ENCODE measurements around the gene TMEM108. TPM values are rescaled to one million over a fixed set of nuclear protein-coding genes. Genes with fewer than 3 reads are reported as not detected.
A peak's percentile ranks its signal among the peaks of the same experiment; 100 is the strongest.
"Not testable (repeated sequence)": the region's sequence is repeated elsewhere in the genome, so short reads cannot be mapped to it uniquely, and the experiment has no call there.

TMEM108 gene
- polyA plus RNA-seq (ENCODE audit: insufficient read length in 10 of 10) = 10 to 100 TPM; 12.1 to 28.9 (median 16.7) TPM
- long read RNA-seq, donor 1, transcript TMEM108-205 (3 exons, 1,929 nt) = major isoform, 5 of 13 reads
- long read RNA-seq, donor 1, partial matches to known transcripts = 0 of 13 reads
- long read RNA-seq, donor 1, other reads (novel, unspliced or antisense) = 0 of 13 reads
- long read RNA-seq, donor 2, partial matches to known transcripts = 0 of 6 reads
- long read RNA-seq, donor 2, other reads (novel, unspliced or antisense) = 0 of 6 reads
- long read RNA-seq, donor 3 = 0 reads
- long read RNA-seq, donor 4, partial matches to known transcripts = 0 of 2 reads
- long read RNA-seq, donor 4, other reads (novel, unspliced or antisense) = 0 of 2 reads
- long read RNA-seq, donor 5, transcript TMEM108-205 (3 exons, 1,929 nt) = major isoform, 12 of 20 reads
- long read RNA-seq, donor 5, partial matches to known transcripts = 7 of 20 reads
- long read RNA-seq, donor 5, other reads (novel, unspliced or antisense) = 0 of 20 reads
- long read RNA-seq, donor 6, transcript TMEM108-205 (3 exons, 1,929 nt) = major isoform, 6 of 8 reads
- long read RNA-seq, donor 6, partial matches to known transcripts = 0 of 8 reads
- long read RNA-seq, donor 6, other reads (novel, unspliced or antisense) = 0 of 8 reads
- long read RNA-seq, donor 7, partial matches to known transcripts = 0 of 3 reads
- long read RNA-seq, donor 7, other reads (novel, unspliced or antisense) = 0 of 3 reads
- long read RNA-seq, donor 8, partial matches to known transcripts = 0 of 4 reads
- long read RNA-seq, donor 8, other reads (novel, unspliced or antisense) = 0 of 4 reads
- long read RNA-seq, donor 9, partial matches to known transcripts = 0 of 5 reads
- long read RNA-seq, donor 9, other reads (novel, unspliced or antisense) = 0 of 5 reads

DNA sequence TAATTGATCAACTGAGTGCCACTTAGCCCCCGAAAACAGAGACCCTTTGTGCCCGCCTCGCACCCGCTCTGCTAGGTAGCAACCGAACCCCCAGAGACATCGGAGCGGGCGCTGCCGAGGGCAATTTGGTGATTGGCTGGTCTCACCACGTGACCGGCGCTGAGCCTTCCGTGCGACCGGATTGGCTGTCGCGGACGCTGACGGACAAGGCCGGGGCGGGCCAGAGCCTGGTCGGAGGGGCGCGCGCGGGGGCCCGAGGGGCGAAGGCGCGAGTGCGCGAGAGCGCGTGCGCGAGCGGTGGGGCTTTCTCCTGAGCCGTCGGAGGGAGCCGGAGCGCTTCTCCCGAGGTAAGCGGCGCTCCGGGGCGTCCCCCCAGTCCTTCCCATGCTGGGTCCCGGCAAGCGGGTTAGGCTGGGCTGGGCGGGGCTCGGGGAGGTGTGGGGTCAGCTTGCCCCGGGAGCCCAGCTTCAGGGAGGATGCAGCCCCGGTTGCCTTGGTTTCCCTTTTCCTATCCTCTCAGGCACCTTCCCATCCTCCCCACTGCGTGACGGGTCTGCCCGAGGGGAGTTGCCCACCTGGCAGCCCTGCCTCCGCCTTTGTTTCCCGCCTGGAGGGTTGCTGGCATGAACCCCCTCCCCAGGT lies at the start of gene TMEM108:
TSS of gene TMEM108 (plus strand) at position 303 of the 642 bp plus-strand sequence.
- peak; percentile 64 to 85 (median 76) for DNase-seq

DNA sequence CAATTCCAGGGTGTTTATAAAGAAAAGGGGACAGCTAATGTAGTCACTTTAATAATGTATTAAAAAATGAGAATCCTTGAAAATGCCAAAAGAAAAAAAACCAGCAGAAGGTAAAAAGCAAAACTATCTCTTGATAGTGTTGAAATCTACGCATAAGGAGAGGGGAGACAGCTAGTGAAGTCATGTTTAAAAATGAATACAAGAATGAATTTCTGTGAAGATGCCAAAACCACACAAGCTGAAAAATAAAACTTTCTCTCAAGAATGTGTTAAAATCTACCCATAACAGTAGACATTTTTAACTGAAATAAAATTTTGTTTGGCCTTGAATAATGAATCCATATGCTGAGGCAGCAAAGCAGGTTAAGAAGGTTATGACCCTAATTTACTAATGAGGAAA lies 42.2 kb upstream of the TMEM108 start:
- no peak for DNase-seq

DNA sequence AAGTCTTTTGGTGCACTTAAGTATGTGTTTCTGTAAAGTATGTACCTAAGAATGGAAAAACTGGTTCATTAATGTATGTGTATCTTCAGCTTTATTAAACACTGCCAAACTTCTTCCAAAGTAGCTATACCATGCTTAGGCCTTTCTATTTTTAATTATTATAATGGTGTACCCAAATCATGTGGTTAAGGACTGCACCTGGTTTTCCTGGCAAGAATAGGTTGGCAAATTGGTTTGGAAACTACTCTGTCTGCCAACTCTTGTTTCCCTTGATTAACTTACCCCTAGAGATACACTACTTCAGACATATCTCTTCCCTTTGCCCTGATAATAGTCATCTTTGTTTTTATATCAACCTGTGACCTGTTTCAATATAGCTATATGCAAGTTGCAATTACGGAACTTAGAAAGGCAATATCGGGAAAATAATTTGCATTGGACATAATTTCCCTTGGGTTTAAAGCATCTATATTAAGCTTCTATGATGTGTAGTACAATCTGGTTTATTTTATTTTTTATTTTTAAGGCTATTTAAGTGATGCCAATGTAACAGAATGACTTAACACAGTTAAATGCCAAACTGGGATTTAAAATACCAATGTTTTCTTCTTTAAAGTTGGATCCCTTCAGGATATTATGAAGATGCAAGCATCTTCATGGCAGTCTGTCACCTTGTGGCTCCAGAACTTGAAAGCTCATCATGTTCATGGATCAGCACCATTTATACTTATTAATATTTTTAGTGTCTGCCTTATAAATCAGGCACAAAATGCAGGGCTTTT lies 40.6 kb upstream of the TMEM108 start:
- no peak for DNase-seq

DNA sequence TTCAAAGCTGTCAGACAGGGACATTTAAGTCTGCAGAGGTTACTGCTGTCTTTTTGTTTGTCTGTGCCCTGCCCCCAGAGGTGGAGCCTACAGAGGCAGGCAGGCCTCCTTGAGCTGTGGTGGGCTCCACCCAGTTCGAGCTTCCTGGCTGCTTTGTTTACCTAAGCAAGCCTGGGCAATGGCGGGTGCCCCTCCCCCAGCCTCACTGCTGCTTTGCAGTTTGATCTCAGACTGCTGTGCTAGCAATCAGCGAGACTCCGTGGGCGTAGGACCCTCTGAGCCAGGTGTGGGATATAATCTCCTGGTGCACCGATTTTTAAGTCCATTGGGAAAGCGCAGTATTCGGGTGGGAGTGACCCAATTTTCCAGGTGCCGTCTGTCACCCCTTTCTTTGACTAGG lies 33.2 kb upstream of the TMEM108 start:
- DNase-seq = not testable (repeated sequence)

DNA sequence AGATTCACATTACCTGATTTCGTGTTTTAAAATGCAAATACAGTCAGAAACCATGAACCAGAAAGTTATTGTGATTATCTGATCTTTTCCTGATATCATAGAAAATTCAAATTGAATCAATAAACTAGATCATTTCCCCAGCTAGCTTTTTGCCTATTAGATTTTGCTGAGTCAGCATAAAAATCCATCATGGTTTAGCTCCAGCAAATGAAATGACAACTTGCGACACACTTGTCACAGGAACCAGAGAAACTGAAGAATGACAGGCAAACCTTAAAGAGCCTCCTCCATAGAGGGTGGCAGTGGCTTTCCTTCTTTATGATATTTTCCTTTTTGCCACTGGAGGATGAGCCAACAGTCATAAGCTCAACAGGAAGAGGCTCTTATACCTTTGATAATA lies 30.6 kb upstream of the TMEM108 start:
- no peak for DNase-seq

DNA sequence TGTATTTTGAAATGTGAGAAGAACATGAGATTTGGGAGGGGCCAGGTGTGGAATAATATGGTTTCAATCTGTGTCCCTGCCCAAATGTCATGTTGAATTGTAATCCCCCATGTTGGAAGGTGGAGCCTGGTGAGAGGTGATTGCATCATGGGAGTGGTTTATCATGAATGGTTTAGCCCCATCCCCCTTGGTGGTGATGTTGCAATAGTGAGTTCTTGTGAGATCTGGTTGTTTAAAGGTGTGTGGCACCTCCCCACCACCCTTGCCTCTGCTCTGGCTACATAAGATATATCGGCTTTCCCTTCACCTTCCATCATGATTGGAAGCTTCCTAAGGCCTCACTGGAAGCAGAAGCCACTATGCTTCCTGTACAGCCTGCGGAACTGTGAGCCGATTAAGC lies 23.9 kb upstream of the TMEM108 start:
- DNase-seq = no peak

DNA sequence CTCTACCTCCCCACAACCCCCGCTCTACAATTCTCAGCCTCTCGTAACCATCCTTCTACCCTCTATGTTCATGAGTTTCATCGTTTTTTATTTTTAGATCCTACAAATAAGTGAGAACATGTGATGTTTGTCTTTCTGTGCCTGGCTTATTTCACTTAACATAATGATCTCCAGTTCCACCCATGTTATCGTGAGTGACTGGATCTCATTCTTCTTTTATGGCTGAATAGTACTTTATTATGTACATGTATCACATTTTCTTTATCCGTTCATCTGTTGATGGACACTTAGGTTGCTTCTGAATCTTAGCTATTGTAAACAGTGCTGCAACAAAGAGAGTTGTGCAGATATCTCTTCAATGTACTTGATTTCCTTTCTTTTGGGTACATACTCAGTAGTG lies 22.6 kb upstream of the TMEM108 start:
- DNase-seq = not testable (repeated sequence)

DNA sequence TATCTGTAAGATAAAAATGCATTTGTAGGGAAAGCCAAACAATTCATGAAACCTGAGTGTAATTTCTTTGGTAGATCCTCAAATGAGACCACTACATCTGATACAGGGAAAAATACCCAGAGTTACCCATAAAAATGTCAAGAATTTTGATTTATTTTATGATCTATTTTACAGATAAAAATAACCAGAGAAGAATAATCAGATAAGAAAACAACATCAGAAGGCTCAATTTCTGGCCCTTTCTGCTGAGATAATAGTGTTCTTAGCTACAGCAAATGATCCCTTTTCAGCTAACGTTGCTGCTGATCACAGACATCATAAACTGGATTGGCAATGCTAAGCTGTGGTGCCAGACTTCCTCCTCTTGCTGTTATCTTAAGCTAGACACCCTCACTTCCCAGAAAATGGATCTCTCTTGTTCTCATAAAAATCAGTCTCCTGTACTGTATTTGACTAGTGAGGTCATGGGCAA lies 21.3 kb upstream of the TMEM108 start:
- DNase-seq = peak in 1 of 3 donors; percentile 3

DNA sequence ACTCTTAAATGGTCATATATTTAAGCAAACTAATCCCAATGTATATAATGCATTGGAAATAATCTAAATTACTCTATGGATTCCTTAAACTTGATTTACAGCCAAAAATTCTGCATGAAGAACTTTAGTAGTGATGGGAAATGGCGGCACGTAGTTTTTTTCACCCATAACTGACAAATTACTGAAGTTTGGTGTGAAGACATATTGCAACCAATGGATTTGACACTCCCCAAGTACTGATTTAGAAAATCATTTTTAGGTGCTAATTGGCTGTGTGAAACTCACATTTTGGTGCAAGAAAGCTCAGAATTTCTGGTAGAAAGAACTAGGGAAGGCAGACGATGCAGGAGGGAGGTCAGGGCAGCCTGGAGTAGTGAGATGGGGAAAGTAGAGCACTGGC lies 19.3 kb upstream of the TMEM108 start:
- DNase-seq = no peak

DNA sequence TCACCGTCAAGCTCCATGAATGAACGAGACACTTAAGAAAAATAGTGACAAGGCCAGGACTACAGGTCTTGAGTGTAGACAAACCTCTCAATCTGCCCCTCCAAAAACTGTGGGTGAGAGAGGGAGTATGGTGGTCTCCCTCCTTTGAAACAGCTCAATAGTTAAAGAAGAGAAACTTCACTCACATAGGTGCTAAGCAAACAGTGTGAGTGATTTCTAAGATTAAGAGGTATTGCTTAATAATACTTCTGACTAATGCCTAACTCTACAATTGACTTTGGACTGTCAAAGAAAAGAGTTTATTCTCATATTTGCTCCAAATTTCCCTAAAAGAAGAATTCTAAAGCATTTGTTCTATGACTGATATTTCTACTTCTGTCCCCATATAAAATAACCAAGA lies 17.0 kb upstream of the TMEM108 start:
- DNase-seq = no peak

DNA sequence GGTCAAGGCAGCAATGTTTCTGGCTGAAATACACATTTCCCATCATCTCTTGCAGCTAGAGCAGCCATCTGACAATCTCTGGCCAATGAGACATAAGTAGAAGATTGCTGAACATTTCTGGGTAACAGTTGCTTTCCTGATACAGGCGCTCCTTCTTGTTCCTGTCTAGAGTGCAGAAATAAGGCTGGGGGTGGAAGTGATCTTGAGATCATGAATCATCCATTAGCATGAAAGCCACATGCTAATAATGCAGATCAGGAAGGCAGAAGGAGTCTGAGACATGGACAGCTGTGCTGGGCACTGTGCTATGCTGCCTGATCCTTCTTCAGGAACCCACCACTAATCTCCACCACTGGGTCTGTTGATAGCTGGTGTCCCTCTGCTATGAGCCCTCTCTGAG lies 14.8 kb upstream of the TMEM108 start:
- DNase-seq = no peak

DNA sequence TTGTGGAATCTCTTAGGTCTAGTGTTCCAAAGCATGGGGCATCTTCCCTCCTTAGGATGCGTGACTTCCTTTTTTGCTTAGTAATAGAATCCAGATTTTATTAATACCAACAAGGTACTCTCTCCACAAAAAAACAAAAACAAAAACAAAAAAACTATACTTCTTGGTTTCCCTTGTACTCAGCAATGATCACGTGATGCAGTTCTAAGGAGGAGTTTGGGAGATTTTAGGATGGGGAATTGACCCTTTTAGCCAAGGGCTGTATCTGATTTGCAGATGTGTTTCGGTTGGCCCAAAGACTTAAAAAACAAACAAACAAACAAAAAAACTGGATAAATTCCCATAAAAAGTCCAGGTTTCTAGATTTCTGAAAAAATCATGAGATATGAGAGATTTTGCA lies 12.6 kb upstream of the TMEM108 start:
- no peak for DNase-seq

DNA sequence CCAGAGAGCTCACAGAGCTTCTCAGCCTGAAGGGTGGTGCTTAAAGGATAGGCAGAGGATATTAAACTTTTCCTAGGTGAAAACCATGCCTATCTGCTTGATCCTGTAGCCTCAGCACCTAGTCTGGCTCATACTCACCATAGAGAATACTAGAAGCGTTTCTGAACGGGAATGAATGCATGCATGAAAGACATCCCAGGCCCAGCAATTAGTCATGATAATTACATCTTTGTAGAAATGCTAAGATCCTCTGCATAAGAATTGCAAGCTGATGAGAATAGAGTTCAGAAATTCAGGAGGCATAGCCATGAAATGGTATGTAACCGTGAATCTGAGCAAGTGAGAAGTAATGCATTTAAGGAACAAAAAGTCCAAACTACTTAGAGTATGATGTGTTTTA lies 5.9 kb upstream of the TMEM108 start:
- no peak for DNase-seq

DNA sequence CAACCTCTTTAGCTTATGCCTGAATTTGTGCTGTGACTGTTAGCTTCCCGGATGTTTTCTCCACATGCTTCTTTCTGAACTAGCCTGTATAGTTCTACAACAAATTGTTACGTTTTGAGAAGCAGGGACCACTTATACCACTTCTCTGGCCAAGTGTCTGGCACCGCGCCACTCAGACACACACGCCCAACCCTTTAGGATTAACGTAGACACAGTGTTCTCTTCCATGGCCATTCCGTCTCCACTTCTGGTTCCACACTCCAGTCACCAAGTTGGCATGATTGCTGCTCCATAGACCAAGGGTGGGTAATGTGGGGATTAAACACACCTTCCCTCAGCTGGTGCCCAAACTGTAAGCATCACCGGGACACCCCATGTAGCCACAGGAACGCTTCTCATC lies 755 bp upstream of the TMEM108 start:
- peak in 1 of 3 donors; percentile 22 for DNase-seq

DNA sequence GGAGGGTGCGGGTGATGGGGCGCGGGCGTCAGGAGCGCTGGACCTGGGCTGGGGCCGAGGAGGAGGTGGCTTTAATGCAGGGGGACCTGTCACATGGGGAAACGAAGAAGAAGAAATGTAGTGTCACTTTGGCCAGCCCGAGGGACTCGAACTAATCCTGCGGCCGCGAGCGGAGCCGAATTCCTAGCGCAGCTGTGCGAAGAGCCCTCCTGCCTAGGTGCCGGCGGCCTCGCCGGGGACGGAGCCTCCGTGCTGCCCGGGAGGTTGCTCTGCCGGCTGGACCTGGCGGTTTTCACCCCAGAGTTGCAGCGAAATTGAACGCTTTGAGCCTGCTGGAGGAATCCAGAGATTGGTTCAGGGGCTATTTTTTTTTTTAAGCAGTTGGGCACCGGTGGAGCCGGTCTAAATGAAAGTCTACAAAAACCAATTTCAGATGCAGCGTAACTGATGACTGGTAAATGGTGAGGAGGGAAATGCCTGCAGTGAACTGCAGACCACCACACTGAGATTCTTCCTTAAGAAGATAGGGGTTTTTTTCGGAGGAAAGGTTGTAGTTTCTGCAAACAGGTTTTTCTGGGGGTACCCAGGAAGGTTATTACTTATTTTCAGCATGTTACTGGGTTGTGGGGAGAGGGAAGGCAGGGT lies 662 bp downstream of the TMEM108 start:
- DNase-seq = peak in 2 of 3 donors; percentile 16 to 48

DNA sequence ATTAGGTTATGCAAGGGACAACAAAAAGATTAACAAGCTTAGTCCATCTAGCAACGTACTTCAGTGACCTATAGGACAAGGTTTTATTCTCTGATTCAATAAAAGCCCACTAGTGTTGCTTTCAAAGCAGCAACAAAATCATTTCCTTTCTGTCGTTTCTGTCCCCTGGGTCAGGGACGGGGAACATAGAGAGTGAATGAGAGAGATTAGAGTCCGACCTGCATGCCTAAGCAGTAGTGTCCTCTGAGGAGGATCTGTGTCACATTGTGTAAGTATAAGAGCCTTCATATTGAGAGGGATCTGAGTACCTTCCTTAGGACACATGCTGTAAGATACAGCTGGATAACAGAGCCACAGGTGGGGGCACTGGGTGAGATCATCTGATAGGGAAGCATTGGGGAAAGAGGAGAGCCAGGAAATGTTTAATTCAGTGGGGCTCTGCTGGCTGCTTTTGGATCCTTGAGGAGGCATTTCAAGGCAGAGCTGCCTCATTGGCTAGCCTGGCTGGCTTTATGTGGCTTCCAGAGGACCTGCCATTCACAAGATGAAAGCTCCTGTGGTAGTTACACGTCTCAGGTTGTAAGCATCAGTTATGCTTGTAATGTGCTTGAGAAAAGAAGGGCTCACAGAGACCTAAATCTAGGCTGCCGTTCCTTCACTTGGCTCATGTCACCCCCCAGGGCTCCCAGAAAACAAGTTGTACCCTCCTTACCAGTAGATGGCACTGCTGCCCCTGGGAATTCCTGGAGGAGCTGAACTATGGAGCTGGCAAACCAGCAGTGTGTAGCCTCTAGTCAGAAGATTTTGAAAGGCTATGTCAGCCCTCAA lies 2.7 kb downstream of the TMEM108 start:
- peak; percentile 69 to 83 (median 79) for DNase-seq

DNA sequence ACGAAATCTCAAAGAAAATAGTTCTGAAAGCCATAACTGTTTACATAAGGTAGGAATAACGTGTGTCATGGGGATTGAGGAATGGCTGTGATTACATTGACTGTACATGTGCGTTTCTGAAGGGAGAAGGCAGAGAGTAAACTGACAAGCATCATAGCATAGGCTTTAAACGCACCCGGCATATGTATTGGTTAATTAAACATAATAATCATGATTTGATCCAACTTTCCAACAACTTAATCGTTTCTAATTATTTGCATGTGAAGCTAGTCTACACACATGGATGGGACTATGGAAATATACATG lies 3.3 kb downstream of the TMEM108 start:
- no peak for DNase-seq

DNA sequence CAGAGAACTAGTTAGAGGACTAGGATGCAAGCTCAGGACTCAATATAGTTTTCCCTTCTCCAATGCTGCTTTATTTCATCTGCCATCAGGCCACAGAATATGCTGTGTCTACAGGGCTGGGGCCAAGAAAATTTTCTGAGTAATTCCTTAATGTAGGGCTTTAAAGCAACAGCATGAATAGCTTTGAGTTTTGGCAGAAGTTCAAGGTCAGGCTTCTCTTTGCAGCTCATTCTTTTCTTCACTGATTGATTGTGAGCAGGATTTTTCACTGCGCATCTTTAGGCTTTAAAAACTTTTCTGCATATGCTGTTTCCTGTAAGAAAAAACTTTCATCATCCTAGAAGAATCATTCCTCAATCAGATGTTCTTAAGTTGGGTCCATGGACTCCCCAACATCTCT lies 4.6 kb downstream of the TMEM108 start:
- DNase-seq = peak in 1 of 3 donors; percentile 49

DNA sequence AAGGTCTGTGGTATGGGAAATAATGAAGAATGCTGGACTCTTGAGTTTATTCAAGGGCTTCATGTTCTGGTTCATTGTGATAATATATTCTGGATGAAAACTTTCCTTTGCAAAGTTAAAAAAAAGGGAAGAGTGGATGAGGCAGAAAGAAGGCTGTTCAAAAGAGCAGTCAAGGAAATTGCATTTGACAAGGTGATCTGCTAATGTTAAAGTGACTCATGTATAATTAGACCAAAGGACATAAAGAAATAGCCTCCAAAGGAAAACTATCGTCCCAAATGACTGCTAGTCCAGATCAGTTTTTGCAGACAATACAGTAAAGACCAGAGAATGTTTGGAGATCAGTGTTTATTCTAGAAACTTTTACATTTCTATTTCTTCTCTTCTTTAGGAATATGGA lies 9.8 kb downstream of the TMEM108 start:
- DNase-seq = no peak

DNA sequence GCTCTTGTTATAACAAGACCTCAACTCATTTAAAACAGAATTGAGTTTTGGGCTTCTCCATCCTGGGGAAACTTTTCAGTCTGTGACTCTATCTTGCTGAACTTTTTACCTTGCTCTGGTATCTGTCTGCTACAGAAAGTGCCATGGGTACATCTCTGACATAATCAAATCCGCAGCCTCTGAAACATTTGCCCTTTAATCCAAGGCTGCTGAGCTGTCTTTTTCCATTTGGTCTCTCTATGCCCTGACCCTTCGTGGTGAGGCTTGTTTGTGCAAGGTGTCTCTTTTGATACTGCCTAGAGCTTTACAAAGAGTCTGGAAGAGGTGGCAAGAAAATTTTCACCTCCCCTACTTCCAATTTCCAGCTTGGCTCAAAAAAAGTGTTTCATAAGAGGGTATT lies 11.3 kb downstream of the TMEM108 start:
- DNase-seq = no peak

Data from muscle of back (tissue), 13 donors.